Measurements from ENCODE around the gene ZBTB20.

Gene ZBTB20

GRCh38 chr3:114454551-114455251, 692.4 kb downstream of the ZBTB20 start:
- no peak for DNase-seq

- DNase-seq, result no peak
Measured at GRCh38 chr3:114453361-114453780, 693.7 kb downstream of the ZBTB20 start.

DNA sequence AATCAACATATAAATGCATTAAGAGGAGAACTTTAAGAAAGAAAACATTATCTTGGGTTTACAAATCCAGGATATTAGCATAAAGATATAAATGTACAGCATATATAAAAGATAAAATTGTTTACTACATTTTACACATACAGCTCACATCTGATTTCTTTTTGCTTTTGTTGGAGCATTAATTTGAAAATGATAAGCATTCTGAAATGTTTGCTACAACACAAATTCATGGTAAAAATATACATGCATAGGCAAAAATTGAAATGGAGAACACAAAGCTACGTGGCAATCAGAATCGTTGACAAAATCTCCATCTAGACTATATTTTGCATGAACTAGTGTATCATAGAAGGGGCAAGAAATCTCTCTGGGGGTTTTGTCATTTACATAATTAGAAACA, 694.2 kb downstream of the ZBTB20 start:
- DNase-seq, result no peak

DNA sequence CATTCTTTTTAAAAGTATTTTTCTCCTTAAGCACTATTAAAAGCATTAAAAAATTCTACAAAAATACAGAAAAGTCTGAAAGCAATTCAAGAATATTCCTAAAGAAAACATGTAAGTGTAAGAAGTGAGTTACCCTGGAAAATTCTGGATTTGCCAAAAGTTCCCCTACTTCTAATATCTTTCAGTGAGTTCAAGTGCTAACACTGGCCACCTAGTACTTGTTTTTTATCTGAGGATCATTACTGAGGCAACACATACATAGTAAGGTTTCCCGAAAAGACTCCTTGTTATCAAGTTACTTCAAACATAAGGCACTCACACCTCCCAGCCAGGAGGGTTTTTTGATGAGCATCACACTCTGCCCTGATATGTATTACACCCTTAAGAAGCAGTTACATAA, 694.8 kb downstream of the ZBTB20 start:
- no peak for DNase-seq

GRCh38 chr3:114451561-114452018, 695.5 kb downstream of the ZBTB20 start:
- DNase-seq, result no peak

GRCh38 chr3:114451051-114451451, 696.0 kb downstream of the ZBTB20 start:
- no peak for DNase-seq

GRCh38 chr3:114450008-114450596, 697.0 kb downstream of the ZBTB20 start:
- DNase-seq, result no peak

DNA sequence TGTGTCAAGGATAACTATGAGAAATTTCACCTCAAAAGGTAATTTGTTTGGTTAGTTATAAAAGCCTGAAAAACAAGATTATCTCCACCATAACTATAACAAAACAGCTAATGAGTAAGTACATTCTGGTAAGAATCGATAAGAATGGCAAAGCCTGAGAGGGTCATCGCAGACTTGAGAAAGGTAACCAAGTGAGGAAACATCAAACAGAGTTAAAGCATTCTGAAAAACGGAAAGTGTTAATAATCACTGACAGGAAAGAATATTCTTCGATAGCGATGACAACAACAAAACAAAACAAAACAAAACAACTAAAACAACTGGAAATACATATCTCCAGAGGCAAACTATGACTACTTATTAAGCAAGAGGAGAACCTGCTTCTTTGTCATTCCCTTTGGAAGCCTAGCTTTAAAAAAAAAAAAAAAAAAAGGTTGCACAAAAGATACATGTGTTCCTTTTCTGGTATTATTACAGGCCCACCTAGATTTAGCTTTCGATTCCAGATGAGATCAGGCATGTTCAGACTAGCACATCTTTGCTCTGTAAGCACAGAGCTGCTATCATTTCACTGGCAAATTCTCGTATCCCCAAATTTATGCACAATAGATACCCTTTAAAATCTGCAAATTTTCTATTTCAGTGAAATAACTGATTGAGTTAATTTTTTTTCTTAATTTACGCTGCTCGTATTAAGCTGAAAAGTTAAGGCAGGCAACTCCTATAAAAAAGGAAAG, 697.6 kb downstream of the ZBTB20 start:
- no peak for DNase-seq

DNA sequence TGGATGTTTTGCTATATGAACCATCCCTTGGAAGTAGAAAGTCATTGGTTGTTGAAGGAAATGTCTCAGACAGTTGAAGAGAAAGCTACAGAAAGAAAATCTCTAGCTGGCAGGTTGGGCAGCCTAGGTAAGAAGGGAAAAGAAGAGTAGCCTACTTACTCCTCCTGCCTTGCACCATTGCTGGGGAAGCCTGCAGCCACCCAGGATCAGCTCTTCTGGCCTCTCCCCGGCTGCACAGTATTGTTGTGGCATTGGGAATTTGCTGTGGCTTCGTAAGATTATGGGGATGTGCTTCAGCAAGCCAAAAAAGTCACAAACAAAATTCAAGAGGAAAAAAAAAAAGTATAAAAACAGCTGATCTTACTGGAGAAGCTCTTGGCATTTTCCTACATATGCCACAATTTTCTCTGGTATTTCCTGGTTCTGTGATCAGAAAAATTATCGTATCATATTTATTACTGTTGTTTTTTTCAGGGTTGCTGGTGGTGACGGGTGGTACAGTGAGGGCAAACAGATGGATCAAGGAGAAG, 699.1 kb downstream of the ZBTB20 start:
- DNase-seq, result no peak

GRCh38 chr3:114447545-114447944, 699.5 kb downstream of the ZBTB20 start:
- DNase-seq, result no peak

DNA sequence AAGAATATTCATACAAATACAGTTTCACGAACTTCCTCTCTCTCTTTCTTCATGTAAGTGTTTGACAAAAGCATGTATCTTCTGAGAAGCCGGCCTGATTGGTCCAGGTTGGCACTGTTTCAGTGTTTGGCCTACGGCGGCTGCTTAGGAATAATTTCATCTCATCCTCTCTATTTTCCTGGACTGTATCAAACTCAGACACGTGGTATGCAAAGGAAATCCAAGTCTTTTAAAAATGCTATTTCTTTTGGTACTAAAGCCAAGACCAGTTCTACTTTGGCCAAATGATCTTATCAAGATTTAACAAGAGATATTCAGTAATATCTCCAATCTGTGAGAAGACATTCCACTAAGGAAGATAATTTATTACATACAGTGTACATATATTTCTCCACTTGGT, 700.5 kb downstream of the ZBTB20 start:
- no peak for DNase-seq

DNA sequence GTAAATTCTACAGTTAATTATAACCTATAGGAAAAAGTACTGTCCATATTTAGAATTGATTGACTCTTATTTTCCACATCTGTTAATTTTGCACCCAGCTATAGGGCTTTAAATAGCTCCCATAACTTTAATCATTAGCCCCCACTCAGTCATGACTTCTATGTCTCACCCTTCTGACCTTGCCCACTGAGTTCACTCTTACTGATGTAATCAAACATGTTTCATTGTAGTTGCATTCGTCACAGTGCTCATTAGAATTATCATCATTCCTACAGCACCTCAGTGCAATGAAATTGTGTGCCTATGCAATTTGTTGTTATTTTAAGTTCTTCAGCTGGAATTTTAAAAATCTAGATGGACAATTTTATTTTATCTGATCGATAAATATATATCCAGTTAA, 701.9 kb downstream of the ZBTB20 start:
- no peak for DNase-seq

- DNase-seq, result no peak
Measured at GRCh38 chr3:114444216-114444615, 702.9 kb downstream of the ZBTB20 start.

GRCh38 chr3:114442246-114442645, 704.8 kb downstream of the ZBTB20 start:
- DNase-seq, result no peak

- no peak for DNase-seq
Measured at GRCh38 chr3:114441386-114441785, 705.7 kb downstream of the ZBTB20 start.

DNA sequence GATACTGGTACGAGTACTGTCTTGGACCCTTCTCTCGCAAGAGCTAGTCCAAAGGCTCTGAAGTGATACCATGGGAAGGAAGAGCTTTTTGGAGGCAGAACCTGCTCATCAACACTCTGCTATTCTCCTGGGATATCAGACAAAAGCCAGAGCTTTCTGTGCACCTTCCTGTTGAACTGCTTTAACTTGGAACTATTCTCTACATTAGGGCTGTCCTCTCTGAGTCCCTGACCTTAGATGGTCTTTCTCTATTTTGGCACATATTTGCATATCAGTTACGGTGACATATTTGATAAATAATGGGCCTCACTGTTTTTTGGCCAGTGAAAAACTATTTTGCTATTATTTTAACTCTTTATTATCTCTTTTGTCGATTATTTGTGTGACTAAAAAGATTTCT, 706.4 kb downstream of the ZBTB20 start:
- no peak for DNase-seq

DNA sequence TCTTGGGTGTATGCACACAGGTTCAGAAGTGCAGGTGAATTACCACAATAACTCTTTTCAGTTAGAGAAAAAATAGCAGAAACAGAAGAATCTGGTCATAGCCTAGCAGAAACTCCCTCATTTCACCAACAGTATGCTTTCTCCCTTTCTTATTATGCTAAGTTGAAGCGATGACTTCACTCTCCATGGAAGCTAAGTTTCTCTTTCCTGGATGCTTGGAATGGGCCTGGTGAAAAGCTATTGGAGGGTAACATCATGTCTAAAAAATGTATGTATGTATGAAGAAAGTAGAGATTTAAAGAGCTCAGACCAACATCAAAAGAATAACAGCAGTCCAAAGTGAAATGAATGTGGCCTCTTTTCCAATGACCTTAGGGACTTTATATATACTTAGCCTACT, 707.8 kb downstream of the ZBTB20 start:
- DNase-seq, result no peak

DNA sequence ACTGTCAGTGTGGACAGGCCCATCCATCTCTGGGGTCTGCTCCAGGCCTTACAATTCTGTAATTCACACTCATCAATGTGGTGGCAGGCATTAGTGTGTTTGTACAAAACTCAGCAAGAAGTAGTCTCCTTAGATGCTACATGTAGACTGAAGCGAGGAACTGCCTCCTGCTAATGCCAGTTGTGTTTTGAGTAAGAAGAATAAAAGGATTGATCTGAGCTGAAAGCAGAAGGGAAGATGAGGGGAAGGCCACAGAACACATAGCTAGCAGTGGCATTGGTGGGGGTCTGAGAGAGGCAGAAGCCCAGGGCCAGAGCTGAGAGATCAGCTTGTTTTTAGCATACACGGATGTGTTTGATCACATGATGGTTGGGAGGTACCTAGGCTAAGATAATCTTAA, 709.2 kb downstream of the ZBTB20 start:
- DNase-seq, result no peak

DNA sequence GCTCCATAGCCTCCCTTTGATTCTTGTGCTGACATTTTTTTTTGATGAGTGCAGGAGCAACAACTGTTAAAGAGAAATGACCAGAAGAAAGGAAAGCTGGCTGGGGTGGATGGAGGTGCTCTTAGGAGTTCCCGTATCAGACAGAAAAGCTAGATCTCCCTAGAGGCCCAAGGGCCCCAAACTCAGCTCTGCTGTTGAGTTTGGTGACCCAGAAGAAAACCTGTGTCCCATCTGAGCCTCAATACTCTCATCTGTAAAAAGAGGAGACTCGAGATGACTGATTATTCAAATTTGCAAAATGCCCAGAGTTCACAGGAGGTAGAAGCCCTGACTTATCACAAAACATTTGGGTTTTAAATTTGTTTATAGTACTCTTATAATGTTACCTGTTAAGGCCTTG, 710.9 kb downstream of the ZBTB20 start:
- no peak for DNase-seq

GRCh38 chr3:114435386-114436115, 711.5 kb downstream of the ZBTB20 start:
- DNase-seq, result no peak

GRCh38 chr3:114432310-114432709, 714.8 kb downstream of the ZBTB20 start:
- no peak for DNase-seq

DNA sequence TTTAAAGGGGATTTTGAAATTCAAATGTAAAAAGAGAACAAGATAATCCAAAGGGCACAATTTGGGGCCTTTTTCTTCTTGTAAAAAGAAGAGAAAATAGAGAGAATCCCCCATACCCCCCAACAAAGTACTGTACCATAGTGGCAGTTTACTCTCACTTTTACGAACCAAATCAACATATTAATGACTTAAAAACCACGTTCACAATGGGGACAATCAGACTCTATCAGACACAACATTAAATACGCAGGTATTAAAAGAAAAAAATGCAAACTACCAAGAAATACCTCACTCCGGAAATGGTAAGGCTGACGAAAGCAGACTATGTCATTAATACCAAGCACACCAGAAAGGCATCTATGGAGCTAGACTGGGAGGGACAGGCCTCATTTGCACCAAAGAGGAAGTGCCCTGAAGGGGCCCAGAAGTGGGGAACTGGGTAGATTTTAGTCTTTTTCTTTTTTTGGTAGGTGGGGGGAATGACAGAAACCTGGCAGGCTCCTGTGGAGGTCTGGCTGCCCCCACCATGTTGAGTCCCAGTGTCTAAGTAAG, 719.0 kb downstream of the ZBTB20 start:
- DNase-seq, result no peak

Measured in KG1 (cell line).